ENCODE data around the gene COL18A1.

The COL18A1 gene

DNA sequence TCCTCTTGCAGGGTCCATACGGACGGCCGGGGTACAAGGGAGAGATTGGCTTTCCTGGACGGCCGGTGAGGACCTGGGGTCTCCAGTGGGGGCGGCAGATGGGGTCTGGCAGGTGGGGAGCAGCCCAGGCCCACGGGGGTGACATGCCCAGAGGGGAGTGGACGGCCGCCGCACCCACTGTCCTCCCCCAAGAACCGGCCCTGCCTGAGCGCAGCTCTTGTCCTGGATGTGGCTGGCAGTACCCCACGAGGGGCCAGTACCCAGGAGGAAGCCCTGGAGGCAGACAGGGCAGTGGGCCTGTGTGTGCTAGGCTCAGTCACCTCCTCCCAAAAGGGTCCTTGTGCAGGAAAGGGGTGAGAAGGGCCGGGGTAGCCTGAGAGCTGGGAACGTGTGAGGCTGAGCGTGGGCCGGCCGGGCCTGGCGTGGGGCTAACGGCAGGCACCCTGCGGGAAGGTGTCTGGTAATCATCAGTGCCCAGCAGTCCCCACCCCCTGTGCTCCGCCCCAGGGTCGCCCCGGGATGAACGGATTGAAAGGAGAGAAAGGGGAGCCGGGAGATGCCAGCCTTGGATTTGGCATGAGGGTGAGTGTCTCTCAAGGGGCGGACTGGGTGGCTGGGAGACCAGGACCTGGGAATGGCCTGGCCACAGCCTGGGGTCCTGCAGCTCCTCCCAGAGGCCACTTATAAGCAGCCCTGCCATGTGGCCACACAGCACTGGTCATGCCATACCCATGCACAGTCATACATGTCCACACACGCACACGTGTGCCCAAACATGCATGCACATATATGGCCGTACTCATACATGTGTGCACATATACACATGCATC is 90.1 kb downstream of the COL18A1 start:
- no peak for TF ChIP-seq CTCF (IDR thresholded peaks at IDR 0.05; ENCODE audit: insufficient read depth, low read length, missing control alignments)
- no peak for DNase-seq (ENCODE audit: low read depth, low spot score)
- H3K4me3 ChIP-seq (ENCODE audit: low read depth, low read length) = no peak overlapping the region
- ChIA-PET POLR2A (no interaction called here), CTCF (interaction anchor here (1.0 kb wide), 1 partner anchor 17 kb away, joined by 4 read pairs; no protein-coding TSS in a partner anchor)

GRCh38 chr21:45496151-45496967 is 91.4 kb downstream of the COL18A1 start:
- ChIA-PET POLR2A (no interaction called here), CTCF (interaction anchor here (1.5 kb wide), 1 partner anchor 356 kb away, joined by 3 read pairs; no protein-coding TSS in a partner anchor)
- TF ChIP-seq CTCF (IDR thresholded peaks at IDR 0.05; ENCODE audit: insufficient read depth, low read length, missing control alignments) = no peak
- H3K4me3 ChIP-seq (ENCODE audit: low read depth, low read length) = no peak overlapping the region
- no peak for DNase-seq (ENCODE audit: low read depth, low spot score)

DNA sequence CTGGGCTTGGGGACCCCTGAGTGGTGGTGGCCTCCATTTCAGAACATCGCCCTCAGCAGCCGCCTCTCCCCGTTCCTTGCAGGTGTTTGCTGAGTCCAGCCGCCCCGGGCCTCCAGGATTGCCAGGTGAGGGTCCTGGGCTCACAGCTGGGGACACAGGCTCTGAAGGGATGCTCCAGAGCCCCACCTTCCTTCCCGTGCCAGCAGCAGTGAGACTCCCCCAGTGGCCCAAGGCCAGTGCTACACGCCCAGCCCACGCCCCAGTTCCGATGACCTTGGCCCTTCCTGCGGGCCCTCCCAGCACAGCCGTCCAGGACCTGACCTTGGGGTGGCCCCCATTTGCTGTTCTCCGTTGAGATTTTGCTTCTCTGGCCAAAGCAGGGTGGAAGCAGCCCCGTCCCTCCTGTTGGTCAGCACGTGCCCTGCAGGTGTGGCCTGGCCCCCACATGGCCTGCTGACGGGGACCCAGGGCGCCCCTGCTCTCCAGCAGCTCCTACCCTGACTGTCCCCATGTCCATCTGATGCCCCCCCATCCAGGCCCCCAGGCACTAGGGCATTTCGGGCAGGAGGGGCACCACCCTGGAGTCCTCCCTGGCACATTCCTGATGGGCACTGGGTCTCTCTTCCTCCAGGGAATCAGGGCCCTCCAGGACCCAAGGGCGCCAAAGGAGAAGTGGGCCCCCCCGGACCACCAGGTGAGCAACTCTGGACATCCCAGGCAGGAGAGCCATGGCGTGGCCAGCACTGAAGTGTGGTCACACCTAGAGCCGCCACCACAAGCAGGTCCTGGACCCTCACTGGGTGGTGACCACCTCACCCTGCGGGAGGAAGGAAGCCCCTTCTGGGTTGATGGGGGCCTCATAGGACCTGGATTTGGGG is 92.2 kb downstream of the COL18A1 start:
- no peak overlapping the region for H3K4me3 ChIP-seq (ENCODE audit: low read depth, low read length)
- TF ChIP-seq CTCF (IDR thresholded peaks at IDR 0.05; ENCODE audit: insufficient read depth, low read length, missing control alignments) = no peak
- POLR2A ChIA-PET = no interaction called here
- DNase-seq (ENCODE audit: low read depth, low spot score) = no peak
- CTCF ChIA-PET = interaction anchor here (1.5 kb wide), 1 partner anchor 357 kb away, joined by 3 read pairs; no protein-coding TSS in a partner anchor

DNA sequence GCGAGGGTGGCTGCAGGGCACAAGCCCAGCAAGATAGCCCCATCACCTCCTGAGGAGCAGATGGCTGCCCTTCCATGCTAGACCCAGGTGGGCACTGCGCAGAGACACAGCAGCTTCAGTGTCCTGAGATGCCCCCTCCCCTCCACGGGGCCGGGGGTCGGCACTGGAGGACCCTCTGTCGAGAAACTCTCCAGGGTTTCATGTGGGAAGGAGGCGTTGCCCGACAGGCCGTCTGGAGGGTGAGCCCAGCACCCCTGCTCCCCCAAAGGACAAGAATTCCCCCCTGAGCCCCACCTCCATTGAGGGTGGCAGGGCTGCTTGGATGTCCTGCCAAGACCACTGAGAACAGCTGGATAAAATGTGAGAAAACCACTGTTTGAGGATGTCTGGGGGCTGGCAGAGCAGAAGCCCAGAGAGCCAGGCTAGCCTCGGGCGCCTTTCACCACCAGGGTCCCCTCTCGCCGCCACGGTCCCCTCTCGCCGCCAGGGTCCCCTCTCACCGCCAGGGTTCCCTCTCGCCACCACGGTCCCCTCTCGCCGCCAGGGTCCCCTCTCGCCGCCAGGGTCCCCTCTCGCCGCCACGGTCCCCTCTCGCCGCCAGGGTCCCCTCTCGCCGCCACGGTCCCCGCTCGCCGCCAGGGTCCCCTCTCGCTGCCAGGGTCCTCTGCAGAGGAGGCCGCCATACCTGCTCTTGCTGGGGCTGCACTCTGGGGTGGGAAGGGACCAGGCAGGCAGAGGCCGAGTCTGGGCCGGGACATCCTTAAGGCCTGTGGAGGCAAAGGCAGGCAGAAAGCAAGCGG is 93.1 kb downstream of the COL18A1 start:
- H3K4me3 ChIP-seq (ENCODE audit: low read depth, low read length) = no peak overlapping the region
- DNase-seq (ENCODE audit: low read depth, low spot score) = no peak
- no peak for TF ChIP-seq CTCF (IDR thresholded peaks at IDR 0.05; ENCODE audit: insufficient read depth, low read length, missing control alignments)
- ChIA-PET CTCF (no interaction called here), POLR2A (no interaction called here)

DNA sequence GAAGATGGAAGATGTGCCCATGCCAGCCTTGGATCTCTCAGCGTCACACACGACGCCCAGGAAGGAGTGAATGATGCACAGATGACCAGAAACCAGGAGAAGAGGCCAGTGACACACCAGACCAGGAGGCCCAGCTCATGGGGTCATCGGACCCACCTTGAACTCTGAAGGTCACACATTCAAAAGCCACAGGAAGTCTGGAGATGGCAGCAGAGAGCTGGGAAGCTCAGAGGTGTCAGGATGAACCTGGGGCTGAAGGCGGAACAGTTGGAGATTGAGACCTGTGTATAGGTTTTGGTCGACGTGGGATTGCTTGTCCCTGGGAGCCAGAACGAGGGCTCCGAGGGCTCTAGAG is 93.7 kb downstream of the COL18A1 start:
- no peak for TF ChIP-seq CTCF (IDR thresholded peaks at IDR 0.05; ENCODE audit: insufficient read depth, low read length, missing control alignments)
- CTCF ChIA-PET = no interaction called here
- POLR2A ChIA-PET = no interaction called here

More for the DNA sequence above, 93.7 kb downstream of the COL18A1 start:
- DNase-seq (ENCODE audit: low read depth, low spot score) = no peak
- H3K4me3 ChIP-seq (ENCODE audit: low read depth, low read length) = no peak overlapping the region

Measured in AG04449 (cell line).